SU-DHL-6 (cell line): Measurements from ENCODE around the gene PAQR6.

Experiments used
- CTCF ChIP-seq: fragments of 200-600 bp; sonication (generic); IDR thresholded peaks from one replicate; pipeline ENCODE4 v1.5.1; 2017; ENCODE audit warnings: antibody characterized with exemption, mild to moderate bottlenecking, low read length, moderate library complexity; ENCODE audit not compliant: insufficient read depth, poor library complexity, severe bottlenecking
- EZH2phosphoT487 ChIP-seq: fragments of 200-600 bp; sonication (generic), shearing (Covaris generic); conservative IDR thresholded peaks from 2 replicates; pipeline ENCODE4 v1.6.1; 2018; ENCODE audit warnings: mild to moderate bottlenecking, antibody characterized with exemption, low read length, moderate library complexity, mixed read lengths

GRCh38 chr1:156286061-156286460 lies 38.2 kb upstream of the PAQR6 start:
- TF ChIP-seq CTCF = no peak
- TF ChIP-seq EZH2phosphoT487 = no peak
